Ascending aorta (tissue), 2 donors: Measurements from ENCODE around the gene IRF2BP1. TPM values are rescaled to one million over a fixed set of nuclear protein-coding genes. Genes with fewer than 3 reads are reported as not detected.

Experiments used
- DNase-seq, 2 donors: peaks; one replicate each; pipeline ENCODE4 v3.0.0-alpha.2; 2019; ENCODE audit warnings: low spot score in 2 of 2
- H3K27ac ChIP-seq, 2 donors: fragments of 200-600 bp; sonication (generic); one replicate each; pipeline ENCODE4 v1.5.1; 2016 to 2017; ENCODE audit warnings: mild to moderate bottlenecking in 1 of 2
- H3K27me3 ChIP-seq: fragments of 200-600 bp; sonication (generic); one replicate; pipeline ENCODE4 v1.5.1; 2017
- H3K36me3 ChIP-seq, 2 donors: fragments of 200-600 bp; sonication (generic); one replicate each; pipeline ENCODE4 v1.5.1; 2016
- H3K4me1 ChIP-seq, 2 donors: fragments of 200-600 bp; sonication (generic); one replicate each; pipeline ENCODE4 v1.5.1; 2016 to 2017; ENCODE audit warnings: mild to moderate bottlenecking in 1 of 2
- H3K4me3 ChIP-seq, 2 donors: fragments of 200-600 bp; sonication (generic); one replicate each; pipeline ENCODE4 v1.5.1; 2016 to 2017; ENCODE audit warnings: mild to moderate bottlenecking in 1 of 2
- H3K9me3 ChIP-seq, 2 donors: fragments of 200-600 bp; sonication (generic); one replicate each; pipeline ENCODE4 v1.5.1; 2016
- intact Hi-C: fragments of 100-400 bp; cut with DNase I; formaldehyde crosslinking; loops from one replicate; pipeline ENCODE4 v1.15.1; 2023
- total RNA-seq: library from RNA; depleted of rRNA; stranded (reverse); fragments of >200 nt; gene quantifications from one replicate; pipeline ENCODE4 v1.1.0, GENCODE V29; 2016
- TF ChIP-seq, protein P1 (sequence below), 3 experiments: fragments of 200-600 bp in 2 of 3; fragments of 450-650 bp in 1 of 3; sonication (generic) in 2 of 3; IDR thresholded peaks; one replicate each; pipeline ENCODE4 v1.5.1; 2016 to 2019; ENCODE audit warnings: antibody characterized with exemption in 3 of 3, mild to moderate bottlenecking in 1 of 3, moderate library complexity in 1 of 3

The IRF2BP1 gene
- total RNA-seq, 1 donor from 2014 or later: 45.7 TPM

DNA sequence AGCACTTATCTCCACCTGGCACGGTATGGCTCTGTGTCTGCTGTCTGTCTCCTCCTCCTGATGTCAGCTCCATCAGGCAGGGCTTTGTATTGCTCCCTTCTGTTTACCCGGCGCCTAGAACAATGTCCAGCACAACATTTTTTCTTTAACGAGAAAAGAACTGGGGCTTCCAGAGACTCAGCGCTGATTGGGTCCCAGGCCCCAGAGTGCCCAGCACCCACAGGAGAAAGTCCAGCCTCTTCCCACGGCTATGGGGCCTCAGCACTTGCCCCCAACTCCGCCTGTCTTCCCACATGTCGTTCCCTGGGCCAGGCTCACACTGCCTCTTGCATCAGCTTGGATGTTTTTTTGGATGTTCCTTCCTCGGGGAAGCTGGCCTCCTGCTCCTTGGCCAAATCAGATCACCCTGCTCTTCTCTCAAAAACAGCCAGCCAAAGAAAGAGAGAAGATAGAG is 9.6 kb upstream of the IRF2BP1 start:
- TF ChIP-seq, protein P1, sequence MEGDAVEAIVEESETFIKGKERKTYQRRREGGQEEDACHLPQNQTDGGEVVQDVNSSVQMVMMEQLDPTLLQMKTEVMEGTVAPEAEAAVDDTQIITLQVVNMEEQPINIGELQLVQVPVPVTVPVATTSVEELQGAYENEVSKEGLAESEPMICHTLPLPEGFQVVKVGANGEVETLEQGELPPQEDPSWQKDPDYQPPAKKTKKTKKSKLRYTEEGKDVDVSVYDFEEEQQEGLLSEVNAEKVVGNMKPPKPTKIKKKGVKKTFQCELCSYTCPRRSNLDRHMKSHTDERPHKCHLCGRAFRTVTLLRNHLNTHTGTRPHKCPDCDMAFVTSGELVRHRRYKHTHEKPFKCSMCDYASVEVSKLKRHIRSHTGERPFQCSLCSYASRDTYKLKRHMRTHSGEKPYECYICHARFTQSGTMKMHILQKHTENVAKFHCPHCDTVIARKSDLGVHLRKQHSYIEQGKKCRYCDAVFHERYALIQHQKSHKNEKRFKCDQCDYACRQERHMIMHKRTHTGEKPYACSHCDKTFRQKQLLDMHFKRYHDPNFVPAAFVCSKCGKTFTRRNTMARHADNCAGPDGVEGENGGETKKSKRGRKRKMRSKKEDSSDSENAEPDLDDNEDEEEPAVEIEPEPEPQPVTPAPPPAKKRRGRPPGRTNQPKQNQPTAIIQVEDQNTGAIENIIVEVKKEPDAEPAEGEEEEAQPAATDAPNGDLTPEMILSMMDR (IDR thresholded peaks at IDR 0.05): no peak
- no peak for DNase-seq
- Histone ChIP-seq H3K36me3 (peaks cover 22 to 33% of the 10 kb centered on the region in 2 donors), H3K27ac (no peak overlapping the region), H3K9me3 (no peaks in the 10 kb centered on the region), H3K27me3 (no peaks in the 10 kb centered on the region), H3K4me3 (no peak overlapping the region), H3K4me1 (peaks cover 0 to 1% of the 10 kb centered on the region in 2 donors)
- intact Hi-C loops: no loop called here

DNA sequence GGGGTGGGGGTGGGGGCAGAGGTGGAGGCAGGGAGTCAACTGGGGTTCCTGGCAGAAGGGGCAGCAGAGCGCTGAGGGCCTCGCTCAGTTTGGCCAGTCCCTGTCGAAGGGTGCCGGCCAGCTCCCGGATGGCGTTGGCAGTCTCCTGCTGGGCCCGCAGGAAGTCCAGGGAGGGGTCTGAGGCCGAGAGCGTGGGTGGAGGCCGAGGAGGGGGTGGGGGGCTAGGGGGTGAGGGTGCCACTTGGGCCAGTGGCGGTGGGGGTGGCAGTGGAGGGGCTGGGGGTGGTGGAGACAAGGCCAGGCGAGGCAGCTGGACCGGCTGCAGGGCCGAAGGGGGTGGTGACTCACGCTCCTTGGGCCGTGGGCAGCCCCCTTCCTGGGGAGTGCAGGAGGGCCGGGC is 4.9 kb upstream of the IRF2BP1 start:
- no peak for DNase-seq
- intact Hi-C loops: no loop called here

DNA sequence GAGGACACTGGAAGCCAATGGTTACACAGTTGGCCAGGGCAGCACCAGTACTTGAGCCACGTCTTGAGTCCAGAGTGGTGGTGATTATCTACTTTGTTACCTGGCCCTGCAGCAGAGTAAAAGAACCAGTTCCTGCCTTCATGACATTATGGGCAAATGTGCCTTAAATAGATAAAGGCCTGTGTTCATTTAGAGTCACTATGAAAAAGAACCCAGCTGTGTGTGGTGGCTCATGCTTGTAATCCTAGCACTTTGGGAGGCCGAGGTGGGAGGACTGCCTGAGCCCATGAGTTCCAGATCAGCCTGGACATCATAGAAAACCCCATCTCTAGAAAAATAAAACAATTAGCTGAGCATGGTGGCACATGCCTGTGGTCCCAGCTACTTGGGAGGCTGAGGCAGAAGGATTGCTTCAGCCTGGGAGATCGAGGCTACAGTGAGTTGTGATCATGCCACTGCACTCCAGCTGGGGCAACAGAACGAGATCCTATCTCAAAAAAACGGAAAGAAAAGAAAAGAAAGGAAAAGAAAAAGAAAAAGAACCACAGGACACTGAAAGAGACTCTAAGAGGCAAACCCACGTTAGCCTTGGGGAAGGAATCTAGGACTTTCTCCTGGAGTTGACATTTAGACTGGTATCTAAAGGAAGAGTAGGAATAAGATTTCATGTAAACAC is 3.4 kb upstream of the IRF2BP1 start:
- no peak overlapping the region for H3K4me3 ChIP-seq
- peaks cover 2 to 4% of the 10 kb centered on the region in 2 donors for H3K36me3 ChIP-seq
- H3K27ac ChIP-seq: no peak overlapping the region
- intact Hi-C loops: no loop called here
- H3K27me3 ChIP-seq: no peaks in the 10 kb centered on the region
- no peak for DNase-seq
- TF ChIP-seq, protein P1 (IDR thresholded peaks at IDR 0.05): no peak
- H3K4me1 ChIP-seq: peaks cover 10 to 17% of the 10 kb centered on the region in 2 donors
- H3K9me3 ChIP-seq: no peaks in the 10 kb centered on the region

More for the DNA sequence above, 4.9 kb upstream of the IRF2BP1 start:
- H3K4me1 ChIP-seq: peaks cover 0 to 4% of the 10 kb centered on the region in 2 donors
- no peaks in the 10 kb centered on the region for H3K27me3 ChIP-seq
- no peaks in the 10 kb centered on the region for H3K9me3 ChIP-seq
- TF ChIP-seq, protein P1 (IDR thresholded peaks at IDR 0.05): no peak
- no peak overlapping the region for H3K4me3 ChIP-seq
- H3K36me3 ChIP-seq: peaks cover 4 to 10% of the 10 kb centered on the region in 2 donors
- no peak overlapping the region for H3K27ac ChIP-seq

DNA sequence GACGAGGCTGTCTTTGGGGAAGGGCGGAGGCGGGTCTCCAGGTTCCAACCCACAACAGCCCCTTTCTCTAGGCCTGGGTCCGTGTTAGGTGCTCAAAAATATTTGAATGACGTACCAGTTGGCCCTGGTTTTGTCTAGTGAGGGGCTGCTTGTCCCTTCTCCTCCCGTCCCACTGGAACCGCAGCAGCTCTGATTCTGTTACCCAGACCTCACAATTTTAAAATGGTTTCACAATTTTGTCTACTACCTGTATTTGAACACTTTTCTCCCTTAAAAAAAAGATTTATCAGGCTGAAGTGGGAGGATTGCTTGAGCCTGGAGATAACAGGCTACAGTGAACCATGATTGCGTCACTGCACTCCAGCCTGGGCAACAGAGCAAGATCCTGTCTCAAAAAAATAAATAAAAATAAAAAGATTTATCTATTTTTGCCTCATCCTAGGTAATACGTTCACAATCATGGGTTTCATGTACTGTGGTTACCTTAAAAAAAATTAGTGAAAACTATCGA is 1.3 kb upstream of the IRF2BP1 start:
- H3K9me3 ChIP-seq: no peaks in the 10 kb centered on the region
- H3K27ac ChIP-seq: peak overlapping the region; percentile 87 to 88
- no peak for DNase-seq
- intact Hi-C loops: loop anchor here (2.0 kb wide), 1 partner anchor 118 kb away; the partner anchor contains the start of gene SIX5
- TF ChIP-seq, protein P1 (IDR thresholded peaks at IDR 0.05): no peak
- H3K4me1 ChIP-seq: peaks cover 22 to 36% of the 10 kb centered on the region in 2 donors
- H3K4me3 ChIP-seq: peak overlapping the region; percentile 71 to 95
- H3K36me3 ChIP-seq: peaks cover 7 to 9% of the 10 kb centered on the region in 2 donors
- H3K27me3 ChIP-seq: no peaks in the 10 kb centered on the region

DNA sequence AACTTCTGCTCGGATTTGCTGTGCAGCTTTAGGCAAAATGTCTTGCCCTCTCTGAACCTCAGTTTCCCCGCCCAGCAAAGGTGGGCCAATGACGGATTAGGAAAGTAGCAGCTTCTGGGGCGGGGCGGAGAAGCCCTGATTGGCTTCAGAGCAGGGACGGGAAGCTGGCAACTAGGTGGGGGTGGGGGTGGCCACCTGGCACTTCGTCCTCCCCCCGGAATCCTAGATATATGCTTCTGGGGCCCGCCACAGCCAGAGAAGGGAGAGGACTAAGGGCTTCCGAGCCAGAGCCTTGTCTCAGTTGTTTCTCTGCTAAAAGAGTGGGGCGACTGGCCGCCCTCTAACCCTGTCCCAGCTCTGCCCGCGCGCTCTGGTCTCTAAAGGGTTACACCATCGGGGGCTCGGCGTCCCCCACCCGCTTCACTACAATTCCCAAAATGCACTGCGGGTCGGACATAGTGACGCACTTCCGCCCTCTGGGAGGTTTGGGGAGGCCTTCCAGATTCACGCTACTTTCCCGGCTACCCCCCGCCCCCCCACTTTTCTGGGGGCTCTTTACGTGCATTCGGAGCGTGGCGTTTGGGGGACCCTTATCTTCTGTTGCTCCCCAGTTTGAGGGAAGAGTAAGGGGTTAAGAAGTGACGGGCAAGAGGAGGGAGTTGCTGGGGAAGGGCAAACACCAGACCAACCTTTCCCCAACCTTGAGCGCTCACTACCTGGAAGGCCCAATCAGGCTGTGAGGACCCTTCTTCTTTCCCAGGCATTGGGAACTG is 672 bp upstream of the IRF2BP1 start:
- H3K4me3 ChIP-seq: peak overlapping the region; percentile 71 to 95
- H3K27ac ChIP-seq: peak overlapping the region; percentile 87 to 88
- peak; percentile 64 to 96 for DNase-seq
- no peaks in the 10 kb centered on the region for H3K27me3 ChIP-seq
- H3K4me1 ChIP-seq: peaks cover 22 to 37% of the 10 kb centered on the region in 2 donors
- H3K36me3 ChIP-seq: peaks cover 7 to 9% of the 10 kb centered on the region in 2 donors
- TF ChIP-seq, protein P1 (IDR thresholded peaks at IDR 0.05): no peak
- intact Hi-C loops: loop anchor here (1.0 to 2.0 kb wide), 4 partner anchors 17 to 118 kb away; partner anchors contain the start of genes CCDC61, SIX5 and SYMPK
- no peaks in the 10 kb centered on the region for H3K9me3 ChIP-seq
